Middle frontal gyrus (tissue), 1 donor: Measurements from ENCODE around the gene BEND3.

Experiments used
- DNase-seq: peaks from one replicate; pipeline ENCODE4 v3.0.0-alpha.2; 2015; ENCODE audit warnings: low spot score; ENCODE audit errors: extremely low spot score

BEND3 gene

DNA sequence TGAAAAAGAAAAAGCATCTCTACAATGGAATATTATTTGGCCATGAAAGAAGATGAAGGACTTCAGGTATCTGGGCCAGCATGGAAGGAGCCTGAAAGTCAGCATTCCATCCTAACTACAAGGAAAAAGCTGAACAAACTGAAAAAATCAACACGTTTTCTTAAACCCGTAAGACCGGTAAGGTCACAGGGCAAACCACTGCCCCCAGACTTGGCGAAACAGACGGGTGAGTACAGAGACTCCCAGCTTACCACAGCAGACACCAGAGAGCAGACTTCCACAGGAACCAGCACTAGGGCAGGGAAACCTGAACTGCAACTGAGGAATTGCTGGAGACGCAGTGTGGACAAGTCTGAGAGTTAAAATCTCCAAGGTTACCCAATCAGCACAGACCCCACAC, 31.4 kb downstream of the BEND3 start:
- DNase-seq, result no peak

DNA sequence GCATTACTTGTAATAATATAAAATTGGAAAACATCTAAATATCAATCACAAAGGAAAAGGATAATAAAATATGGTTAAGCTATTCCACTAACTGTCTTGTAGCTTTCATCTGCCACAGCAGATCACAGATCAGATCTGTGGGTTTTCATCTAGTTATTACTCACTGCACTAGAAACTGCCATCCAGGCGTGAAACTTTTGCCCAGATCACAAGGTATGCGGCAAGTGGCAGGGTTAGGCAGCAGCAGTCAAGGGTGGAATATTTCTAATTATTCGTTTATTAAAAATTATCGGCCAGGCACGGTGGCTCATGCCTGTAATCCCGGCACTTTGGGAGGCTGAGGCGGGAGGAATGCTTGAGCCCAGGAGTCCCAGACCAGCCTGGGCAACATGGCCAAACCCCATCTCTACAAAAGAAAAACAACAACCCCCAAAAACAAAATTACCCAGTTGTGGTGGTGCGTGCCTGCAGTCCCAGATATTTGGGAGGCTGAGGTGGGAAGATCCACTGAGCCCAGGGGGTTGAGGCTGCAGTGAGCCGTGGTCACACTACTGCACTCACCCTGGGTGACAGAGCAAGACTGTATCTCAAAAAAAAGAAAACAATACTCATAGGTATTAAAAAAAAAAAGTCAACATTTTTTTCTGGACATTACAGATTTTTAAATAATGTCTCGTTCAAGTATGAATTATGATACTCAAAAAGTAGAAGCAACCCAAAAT, 32.1 kb downstream of the BEND3 start:
- no peak for DNase-seq

DNA sequence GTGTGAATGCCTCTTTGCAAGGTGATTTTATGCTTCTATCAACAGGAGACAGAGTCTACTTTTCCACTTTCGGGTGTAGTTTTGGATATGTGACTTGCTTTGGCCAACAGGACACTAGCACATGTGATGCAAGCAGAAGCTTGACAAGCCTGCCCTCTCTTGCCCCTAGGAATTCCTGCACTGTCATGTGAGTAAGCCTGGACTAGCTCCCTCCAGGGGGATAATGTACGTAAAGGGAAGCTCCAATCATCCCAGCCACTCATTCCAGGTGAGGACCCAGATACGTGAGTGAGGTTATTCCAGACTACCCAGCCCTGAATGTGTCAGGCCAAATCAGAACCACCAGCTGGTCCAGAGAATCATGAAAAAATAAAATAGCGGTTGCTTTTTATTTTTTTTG, 33.3 kb downstream of the BEND3 start:
- DNase-seq, result no peak

DNA sequence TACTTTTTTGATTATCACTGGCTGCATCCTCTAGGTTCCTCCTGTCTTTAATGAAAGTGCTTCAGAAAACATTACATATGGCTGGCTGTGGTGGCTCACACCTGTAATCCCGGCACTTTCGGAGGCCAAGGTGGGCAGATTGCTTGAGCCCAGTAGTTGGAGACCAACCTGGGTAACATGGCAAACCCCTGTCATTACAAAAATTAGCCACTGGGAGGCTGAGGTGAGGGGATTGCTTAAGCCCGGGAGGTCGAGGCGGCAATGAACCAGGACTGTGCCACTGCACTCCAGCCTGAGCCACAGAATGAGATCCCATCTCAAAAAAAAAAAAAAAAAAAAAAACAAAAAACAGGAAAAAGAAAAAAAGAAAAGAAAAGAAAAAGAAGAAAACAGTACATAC, 35.3 kb downstream of the BEND3 start:
- no peak for DNase-seq

DNA sequence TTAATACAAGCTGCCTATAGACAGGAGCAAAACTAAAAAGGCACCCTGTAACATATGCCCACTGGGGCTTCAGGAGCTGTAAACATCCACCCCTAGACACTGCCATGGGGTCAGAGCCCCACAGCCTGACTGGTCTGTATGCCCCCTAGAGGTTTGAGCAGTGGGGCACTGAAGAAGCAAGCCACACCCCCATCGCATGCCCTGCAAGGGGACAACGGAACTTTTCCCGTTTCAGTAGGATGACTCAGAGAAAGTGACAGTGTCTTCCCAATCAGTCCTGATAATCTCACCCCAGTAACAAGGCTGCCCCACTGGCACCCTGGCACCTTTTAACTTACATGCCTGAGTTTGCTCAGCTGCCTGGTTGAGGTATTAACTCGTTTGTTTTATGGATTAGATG, 35.9 kb downstream of the BEND3 start:
- no peak for DNase-seq

DNA sequence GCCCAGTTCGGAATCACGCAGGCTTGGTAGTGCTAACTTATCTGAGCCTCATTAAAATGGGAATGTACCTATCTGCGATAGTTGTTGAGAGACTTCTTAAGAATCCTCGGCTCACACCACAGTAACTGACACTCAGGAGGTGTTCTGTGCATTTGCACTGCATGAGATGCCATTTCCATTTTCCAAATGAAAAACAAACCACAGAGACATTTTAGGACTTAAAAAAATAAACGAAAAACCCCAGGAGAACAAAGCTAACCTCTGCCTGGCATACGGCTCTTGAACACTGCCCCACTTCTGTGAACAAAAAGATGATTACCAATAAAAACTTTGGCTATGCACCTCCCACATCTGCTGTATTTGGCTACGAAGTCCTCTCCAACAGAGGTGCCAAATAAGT, 37.6 kb downstream of the BEND3 start:
- DNase-seq, result no peak

DNA sequence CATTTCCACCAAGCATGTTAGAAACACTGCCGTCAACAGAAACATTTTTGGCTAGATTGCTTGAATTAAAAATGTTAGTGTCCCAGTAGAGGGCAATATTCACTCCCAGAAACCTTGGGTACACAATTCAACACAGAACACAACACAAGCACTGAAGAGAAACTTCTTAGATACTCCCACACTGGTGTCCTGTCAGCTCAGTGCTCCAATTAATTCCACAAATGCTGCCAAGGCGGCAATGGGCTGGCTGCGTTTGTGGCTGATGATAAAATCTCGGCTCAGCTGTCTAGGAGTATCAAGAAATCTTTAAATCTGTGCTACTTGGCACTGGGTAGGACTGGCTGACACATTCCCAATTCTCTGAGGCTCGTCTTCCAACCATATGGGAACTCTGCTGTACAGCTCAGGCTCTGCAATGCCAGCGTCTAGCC, 39.3 kb downstream of the BEND3 start:
- peak; percentile 40 for DNase-seq

DNA sequence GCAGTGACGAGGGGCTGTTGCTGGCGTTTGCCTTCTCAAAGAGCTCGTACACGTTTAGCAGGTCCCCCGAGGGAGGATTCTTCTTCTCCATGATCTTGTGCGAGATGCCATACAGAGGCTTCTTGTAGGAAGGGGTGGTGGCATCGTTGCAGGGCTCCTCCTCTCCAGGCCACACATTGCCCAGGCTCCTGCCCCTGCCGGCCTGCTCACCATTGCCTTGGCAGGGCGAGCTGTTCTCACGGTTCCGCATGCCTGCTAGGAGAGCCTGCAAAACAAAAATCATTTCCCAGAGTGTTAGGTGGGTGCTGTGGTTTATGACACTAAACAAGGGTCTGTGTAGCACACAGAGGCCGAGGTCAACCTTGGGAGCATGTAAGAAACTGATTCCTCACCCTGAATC, 44.6 kb downstream of the BEND3 start:
- no peak for DNase-seq

DNA sequence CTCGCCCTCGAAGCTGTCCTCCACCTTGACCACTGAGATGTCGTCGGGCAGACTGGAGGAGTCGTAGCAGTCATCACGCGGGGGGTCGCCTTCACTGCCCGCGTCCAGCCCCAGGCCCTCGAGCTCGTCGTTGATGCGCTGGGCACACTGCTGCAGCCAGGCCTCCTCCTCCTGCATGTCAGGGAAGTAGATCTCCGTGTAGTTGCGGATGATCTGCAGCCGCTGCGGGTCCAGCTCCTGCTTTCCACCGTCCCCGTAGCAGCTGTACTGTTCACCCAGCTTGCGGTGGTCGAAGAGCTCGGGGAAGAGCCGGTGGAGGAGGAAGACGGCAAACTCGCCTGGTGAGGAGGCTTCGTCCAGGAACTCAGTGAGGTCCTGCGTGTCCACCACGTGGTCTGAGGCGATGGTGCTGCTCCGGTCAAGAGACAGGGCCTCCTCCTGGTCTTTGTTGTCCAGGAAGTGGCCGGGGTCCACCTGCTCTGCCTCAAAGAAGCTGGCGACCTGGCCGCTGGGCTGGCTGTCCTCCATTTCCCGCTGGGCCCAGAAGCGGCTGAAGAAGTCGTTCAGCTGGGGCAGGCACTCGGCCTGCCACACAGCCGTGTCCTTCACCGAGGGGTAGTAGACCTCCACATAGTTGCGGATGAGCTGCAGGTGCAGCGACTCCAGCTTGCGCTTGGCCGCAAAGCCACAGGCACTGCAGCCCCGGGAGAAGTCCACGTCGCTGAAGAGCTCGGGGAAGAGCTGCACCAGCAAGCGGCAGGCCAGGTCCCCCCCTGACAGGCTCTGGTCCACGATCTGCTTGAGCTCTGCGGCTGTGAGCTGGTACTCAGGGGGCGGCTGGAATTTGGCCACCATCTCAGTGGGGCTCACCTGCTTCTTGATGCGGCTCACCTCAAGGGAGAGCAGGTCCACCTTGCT, 45.4 kb downstream of the BEND3 start:
- no peak for DNase-seq

DNA sequence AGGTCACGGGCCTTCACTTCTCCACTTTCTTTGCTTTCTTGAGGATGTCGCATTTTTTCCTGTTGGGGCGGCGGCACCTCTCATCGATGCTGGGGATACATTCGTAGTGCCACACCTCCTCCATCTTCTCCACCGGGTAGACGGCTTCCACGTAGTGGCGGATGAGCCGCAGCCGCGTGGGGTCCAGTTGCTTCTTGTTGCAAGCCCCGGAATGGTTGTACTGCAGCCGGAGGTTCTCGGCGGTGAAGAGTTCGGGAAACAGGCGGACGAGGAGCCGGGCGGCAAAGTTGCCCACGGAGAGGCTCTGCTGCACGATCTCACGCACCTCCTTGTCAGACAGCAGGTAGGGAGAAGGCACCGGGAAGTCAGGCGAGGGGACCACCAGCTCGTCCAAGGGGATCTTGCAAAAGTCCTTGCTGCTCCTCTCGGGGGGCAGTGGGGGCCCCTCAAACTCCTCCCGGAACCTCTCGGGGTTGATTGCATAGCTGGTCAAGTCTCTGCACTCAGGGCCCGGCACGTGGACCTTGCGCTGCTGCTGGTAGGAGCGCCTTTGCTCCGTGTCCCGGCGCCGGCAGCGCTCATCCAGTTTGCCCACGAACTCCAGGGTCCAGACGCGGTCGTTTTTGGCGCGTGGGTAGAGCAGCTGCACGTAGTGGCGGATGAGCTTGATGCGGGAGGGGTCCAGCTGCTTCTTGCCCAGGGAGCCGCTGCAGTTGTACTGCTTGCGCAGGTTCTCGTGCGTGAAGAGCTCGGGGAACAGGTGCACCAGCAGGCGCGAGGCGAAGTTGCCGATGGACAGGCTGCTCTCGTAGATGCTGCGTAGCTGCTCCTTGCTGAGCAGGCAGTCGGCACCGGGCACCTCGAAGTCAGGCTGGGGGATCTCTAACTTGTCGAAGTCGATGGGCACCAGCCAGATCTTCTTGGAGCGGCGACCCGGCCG, 46.4 kb downstream of the BEND3 start:
- DNase-seq, result no peak

DNA sequence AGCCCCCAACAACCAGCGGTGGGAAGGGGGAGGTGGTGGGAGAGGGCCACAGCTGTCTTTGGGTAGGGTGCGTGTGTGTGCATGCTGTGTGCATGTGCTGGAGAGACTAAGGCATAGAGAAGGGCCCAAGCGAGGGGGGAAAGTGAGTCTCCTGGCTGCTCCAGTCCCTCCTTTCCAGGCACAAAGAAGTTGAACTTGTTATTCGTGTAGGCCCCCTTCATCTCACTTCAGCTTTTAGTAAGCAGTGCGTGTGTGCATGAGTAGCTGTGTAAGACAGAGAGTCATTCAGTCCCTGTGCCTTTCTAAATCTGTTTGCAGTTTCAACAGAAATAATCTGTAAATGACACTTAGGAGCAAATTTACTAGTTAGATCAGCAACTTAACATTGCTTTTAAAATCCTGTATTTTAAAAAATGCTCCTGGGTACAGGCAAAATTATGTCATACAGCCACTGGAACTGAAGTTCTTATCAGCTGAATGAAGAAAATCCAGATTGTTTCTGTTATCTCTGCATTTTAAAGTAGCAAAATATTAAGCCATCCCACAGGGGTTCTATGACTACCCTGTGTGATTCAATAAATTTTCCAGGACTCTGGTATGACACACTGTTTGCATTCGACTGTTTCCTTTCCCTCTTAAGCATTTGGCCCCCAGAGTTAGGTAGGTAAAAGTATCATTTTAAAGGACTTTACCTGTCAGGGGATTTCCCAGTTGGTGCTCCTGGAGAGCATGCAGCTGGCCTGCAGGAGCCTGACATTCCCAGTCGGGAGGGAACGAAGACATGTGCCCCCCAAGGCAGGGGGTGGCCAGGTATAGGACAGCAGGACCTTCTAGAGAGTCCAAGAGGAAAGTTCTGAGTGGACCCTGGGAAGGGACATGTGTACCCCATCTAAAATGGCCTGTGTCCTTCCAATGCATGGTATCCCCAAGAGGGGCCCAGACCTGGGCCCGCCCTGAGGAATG, 48.3 kb downstream of the BEND3 start:
- DNase-seq, result no peak

DNA sequence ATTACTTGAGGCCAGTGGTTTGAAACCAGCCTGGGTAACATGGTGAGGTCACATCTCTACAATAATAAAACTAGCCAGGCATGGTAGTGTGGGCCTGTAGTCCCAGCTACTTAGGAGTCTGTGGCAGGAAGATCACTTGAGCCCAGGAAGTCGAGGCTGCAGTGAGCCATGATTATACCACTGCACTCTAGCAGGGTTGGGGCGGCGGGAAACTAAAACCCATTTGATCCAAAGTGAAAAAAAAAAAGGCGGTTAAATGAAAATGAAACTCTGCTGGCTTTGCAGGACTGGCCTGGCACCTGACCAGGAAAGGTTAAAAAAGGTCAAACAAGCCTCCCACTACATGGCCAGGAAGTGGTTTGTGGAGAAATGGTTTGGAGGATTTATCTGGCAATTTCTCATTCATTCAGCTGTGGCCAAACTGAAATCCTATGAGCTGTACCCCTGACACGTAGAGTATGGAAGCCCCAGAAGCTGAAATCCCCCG, 50.7 kb downstream of the BEND3 start:
- no peak for DNase-seq

DNA sequence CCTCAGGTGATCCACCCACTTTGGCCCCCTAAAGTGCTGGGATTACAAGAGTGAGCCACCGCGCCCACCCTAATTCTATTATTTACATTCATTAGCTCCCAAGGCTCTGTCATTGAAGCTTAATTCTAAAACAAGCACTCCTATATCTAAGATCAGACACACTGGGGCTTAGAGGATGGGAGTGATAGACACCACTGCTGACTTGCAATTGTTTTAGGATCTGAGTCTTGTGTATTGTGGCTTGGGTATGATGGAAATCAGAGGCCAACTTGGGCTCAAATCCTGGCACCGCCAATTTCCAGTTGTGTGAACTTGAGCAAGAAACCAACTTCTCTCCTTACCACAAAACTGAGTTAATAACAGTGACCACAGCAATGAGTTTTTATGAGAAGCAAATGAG, 52.6 kb downstream of the BEND3 start:
- DNase-seq, result no peak

DNA sequence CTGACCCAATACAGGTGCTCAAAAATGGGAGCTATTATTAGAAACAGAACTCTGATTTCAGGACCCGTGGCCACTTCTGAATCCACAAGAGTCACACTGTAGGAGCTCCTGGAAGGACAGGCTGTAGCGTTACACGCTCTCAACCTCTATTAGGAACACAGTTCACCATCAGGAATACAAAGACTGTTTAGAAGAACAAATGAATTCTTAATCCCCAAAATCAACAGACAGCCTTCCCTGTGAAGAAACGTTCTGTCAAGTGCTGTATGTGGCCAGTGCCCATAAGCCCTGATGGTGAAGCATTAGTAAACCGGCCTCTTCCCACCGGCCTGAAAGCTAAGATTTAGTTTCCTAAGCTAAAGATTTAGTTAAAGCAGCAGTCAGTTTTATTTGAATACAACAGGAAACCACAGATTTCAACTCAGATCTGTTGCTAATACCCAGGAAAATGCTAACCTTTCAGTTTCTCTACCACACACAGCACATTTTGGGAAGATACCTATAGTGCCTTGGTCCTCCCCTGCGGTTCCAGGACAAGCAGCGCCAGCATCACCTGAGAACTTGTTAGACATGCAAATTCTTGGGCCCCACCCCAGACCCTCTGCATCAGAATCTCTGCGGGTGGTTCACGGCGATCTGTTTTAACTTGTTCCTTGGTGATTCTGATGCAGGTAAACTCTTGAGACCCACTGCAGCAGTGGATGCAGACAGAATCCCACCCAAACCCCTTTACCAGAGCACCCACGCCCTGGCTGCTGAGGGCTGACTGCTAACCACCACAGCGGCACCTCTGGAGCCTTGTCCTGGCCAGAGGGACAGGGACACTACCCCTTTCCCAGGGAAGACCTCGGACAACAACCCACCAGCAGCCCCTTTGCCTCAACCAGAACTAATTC, 53.9 kb downstream of the BEND3 start:
- no peak for DNase-seq

DNA sequence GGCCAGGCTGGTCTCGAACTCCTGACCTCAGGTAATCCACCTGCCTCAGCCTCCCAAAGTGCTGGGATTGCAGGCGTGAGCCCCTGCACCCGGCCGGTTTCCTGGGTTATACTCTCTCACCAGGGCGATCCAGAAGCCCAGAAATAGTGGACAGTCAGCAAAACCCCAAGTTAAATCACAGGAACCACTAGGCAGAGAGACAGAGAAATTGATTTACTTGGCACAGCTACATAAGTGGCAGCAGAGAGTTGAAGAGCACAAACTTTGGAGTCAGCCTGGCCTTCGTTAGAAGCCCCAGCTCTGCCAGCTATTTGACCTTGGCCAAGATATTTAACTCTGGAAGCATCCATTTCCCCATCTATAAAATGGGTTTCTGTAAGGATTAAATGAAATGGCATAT, 54.6 kb downstream of the BEND3 start:
- no peak for DNase-seq

DNA sequence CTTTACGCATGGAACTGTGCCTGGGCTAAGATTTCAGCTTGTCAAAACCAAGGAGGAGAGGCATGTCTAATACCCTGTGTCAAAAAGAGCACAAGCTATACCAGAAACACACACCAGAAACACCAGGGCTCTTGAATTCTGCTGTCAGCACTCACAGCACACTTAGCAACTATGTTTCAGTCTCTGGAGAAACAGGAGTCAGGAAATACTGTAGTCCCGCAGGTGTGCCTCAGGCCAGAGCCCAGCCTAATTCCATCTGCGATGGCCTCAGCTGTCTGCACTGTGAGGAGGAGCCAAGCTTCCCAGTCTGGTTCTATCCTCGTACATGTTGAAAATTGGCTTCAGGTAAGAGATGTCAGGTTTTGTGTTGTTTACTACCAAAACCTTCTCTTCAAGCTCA, 55.7 kb downstream of the BEND3 start:
- DNase-seq, result no peak

DNA sequence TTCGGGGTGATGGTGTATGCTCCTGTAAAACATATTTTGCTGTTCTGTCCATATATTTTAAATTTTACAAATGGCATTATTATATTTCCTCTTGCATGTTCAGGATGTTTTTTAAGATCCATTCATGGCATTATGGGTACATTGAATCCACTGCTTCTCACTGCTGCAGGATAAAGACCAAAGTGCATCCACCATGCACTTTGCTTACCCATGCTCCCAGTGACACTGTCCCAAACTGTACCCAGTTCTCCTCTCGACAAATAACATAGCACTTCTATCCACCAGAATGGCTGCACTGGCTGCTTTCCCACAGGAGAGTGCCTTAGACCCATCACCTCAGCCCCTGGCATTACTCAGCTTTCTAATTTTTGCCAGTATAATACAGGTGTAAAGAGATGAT, 57.6 kb downstream of the BEND3 start:
- DNase-seq, result no peak

DNA sequence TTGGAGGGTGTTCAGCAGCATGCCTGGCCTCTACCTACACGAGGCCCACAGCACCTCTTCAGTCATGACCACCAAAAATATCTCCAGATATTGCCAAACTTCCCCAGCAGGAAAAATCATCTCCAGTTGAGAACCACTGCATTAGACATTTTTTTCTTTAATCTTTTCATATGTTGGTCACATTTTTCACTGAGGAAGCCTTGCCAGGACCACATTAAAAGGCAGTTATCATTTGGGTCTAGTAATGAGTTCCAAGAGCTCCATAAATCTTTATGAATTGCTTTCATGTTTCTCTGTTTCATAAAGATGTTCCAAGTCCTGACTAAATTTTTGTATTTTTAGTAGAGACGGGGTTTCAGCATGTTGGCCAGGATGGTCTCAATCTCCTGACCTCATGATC, 58.5 kb downstream of the BEND3 start:
- DNase-seq, result no peak

DNA sequence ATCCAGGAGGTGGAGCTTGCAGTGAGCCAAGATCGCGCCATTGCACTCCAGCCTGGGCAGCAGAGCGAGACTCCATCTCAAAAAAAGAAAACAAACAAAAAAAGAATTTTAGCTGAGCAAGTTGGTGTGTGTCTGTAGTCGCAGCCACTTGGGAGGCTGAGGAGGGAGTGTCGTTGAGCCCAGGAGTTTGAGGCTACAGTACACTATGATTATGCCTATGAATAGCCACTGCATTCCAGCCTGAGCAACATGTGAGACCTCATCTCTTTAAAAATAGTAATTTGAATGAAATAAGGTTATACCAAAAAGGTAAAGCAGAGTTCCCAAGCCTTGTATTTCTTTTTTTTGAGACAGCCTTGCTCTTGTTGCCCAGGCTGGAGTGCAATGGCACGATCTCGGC, 67.5 kb downstream of the BEND3 start:
- DNase-seq, result no peak
